Skin epidermis (tissue), 12 donors: ENCODE results near the gene PTPRN2.

Experiments
- H3K27ac ChIP-seq, 21 experiments: fragments of 200-600 bp; sonication (generic) in 11 of 21; one replicate each; pipeline ENCODE4 v1.5.0; 2020; ENCODE audit warnings: mild to moderate bottlenecking in 3 of 21, inconsistent platforms in 2 of 21, moderate library complexity in 2 of 21
- H3K4me3 ChIP-seq, 7 experiments: fragments of 200-600 bp; sonication (generic) in 2 of 7; one replicate each; pipeline ENCODE4 v1.5.0; 2020; ENCODE audit warnings: inconsistent platforms in 2 of 7, mild to moderate bottlenecking in 2 of 7, moderate library complexity in 1 of 7

PTPRN2 gene

GRCh38 chr7:158128572-158128971 lies 459.1 kb downstream of the PTPRN2 start:
- Histone ChIP-seq H3K27ac (no peak overlapping the region), H3K4me3 (no peak overlapping the region)

- Histone ChIP-seq H3K4me3 (no peak overlapping the region), H3K27ac (no peak overlapping the region)
These were observed 460.4 kb downstream of the PTPRN2 start for GRCh38 chr7:158127241-158127640.

GRCh38 chr7:158126661-158127060 lies 461.0 kb downstream of the PTPRN2 start:
- no peak overlapping the region for H3K27ac ChIP-seq
- H3K4me3 ChIP-seq = no peak overlapping the region

- Histone ChIP-seq H3K27ac (no peak overlapping the region), H3K4me3 (no peak overlapping the region)
These were observed 461.9 kb downstream of the PTPRN2 start for GRCh38 chr7:158125721-158126120.

- H3K27ac ChIP-seq = no peak overlapping the region
- H3K4me3 ChIP-seq = no peak overlapping the region
These were observed 462.5 kb downstream of the PTPRN2 start for GRCh38 chr7:158125091-158125490.

GRCh38 chr7:158124671-158125079 lies 462.9 kb downstream of the PTPRN2 start:
- Histone ChIP-seq H3K27ac (no peak overlapping the region), H3K4me3 (no peak overlapping the region)

- Histone ChIP-seq H3K4me3 (no peak overlapping the region), H3K27ac (no peak overlapping the region)
These were observed 463.9 kb downstream of the PTPRN2 start for GRCh38 chr7:158123753-158124152.

GRCh38 chr7:158123214-158123613 lies 464.4 kb downstream of the PTPRN2 start:
- no peak overlapping the region for H3K4me3 ChIP-seq
- no peak overlapping the region for H3K27ac ChIP-seq

GRCh38 chr7:158121441-158122045 lies 466.1 kb downstream of the PTPRN2 start:
- Histone ChIP-seq H3K27ac (no peak overlapping the region), H3K4me3 (no peak overlapping the region)

- H3K27ac ChIP-seq = no peak overlapping the region
- H3K4me3 ChIP-seq = no peak overlapping the region
These were observed 466.9 kb downstream of the PTPRN2 start for GRCh38 chr7:158120716-158121115.

- H3K4me3 ChIP-seq = no peak overlapping the region
- no peak overlapping the region for H3K27ac ChIP-seq
These were observed 467.3 kb downstream of the PTPRN2 start for GRCh38 chr7:158120316-158120715.

- no peak overlapping the region for H3K4me3 ChIP-seq
- H3K27ac ChIP-seq = no peak overlapping the region
These were observed 470.0 kb downstream of the PTPRN2 start for GRCh38 chr7:158117341-158118222.

- Histone ChIP-seq H3K27ac (no peak overlapping the region), H3K4me3 (no peak overlapping the region)
These were observed 471.4 kb downstream of the PTPRN2 start for GRCh38 chr7:158116235-158116634.

GRCh38 chr7:158114056-158114850 lies 473.4 kb downstream of the PTPRN2 start:
- no peak overlapping the region for H3K4me3 ChIP-seq
- no peak overlapping the region for H3K27ac ChIP-seq

GRCh38 chr7:158113321-158114025 lies 474.1 kb downstream of the PTPRN2 start:
- no peak overlapping the region for H3K27ac ChIP-seq
- no peak overlapping the region for H3K4me3 ChIP-seq

- no peak overlapping the region for H3K4me3 ChIP-seq
- no peak overlapping the region for H3K27ac ChIP-seq
These were observed 474.9 kb downstream of the PTPRN2 start for GRCh38 chr7:158112571-158113320.

- H3K4me3 ChIP-seq = no peak overlapping the region
These were observed 475.6 kb downstream of the PTPRN2 start for GRCh38 chr7:158111906-158112570.

GRCh38 chr7:158111049-158111751 lies 476.4 kb downstream of the PTPRN2 start:
- no peak overlapping the region for H3K4me3 ChIP-seq
- no peak overlapping the region for H3K27ac ChIP-seq

More at GRCh38 chr7:158111906-158112570, 475.6 kb downstream of the PTPRN2 start:
- no peak overlapping the region for H3K27ac ChIP-seq
